Measurements from ENCODE around the gene ASAP2.
"Not testable (repeated sequence)": the region's sequence is repeated elsewhere in the genome, so short reads cannot be mapped to it uniquely, and the experiment has no call there.

The ASAP2 gene

GRCh38 chr2:9251154-9252001, 44.8 kb downstream of the ASAP2 start:
- no peak for DNase-seq (ENCODE audit: low spot score)

GRCh38 chr2:9252002-9252357, 45.4 kb downstream of the ASAP2 start:
- no peak for DNase-seq (ENCODE audit: low spot score)

- no peak for DNase-seq (ENCODE audit: low spot score)
Observed at GRCh38 chr2:9255416-9255815, 48.8 kb downstream of the ASAP2 start.

- no peak for DNase-seq (ENCODE audit: low spot score)
Observed at GRCh38 chr2:9256147-9256546, 49.5 kb downstream of the ASAP2 start.

- no peak for DNase-seq (ENCODE audit: low spot score)
Observed at GRCh38 chr2:9256570-9257043, 50.0 kb downstream of the ASAP2 start.

- no peak for DNase-seq (ENCODE audit: low spot score)
Observed at GRCh38 chr2:9258501-9258900, 51.9 kb downstream of the ASAP2 start.

- DNase-seq (ENCODE audit: low spot score), result no peak
Observed at GRCh38 chr2:9258953-9259399, 52.4 kb downstream of the ASAP2 start.

- no peak for DNase-seq (ENCODE audit: low spot score)
Observed at GRCh38 chr2:9260464-9260918, 53.9 kb downstream of the ASAP2 start.

- DNase-seq (ENCODE audit: low spot score), result no peak
Observed at GRCh38 chr2:9261231-9261883, 54.7 kb downstream of the ASAP2 start.

GRCh38 chr2:9262671-9263171, 56.1 kb downstream of the ASAP2 start:
- no peak for DNase-seq (ENCODE audit: low spot score)

- no peak for DNase-seq (ENCODE audit: low spot score)
Observed at GRCh38 chr2:9263428-9263827, 56.8 kb downstream of the ASAP2 start.

GRCh38 chr2:9264301-9264700, 57.7 kb downstream of the ASAP2 start:
- no peak for DNase-seq (ENCODE audit: low spot score)

- no peak for DNase-seq (ENCODE audit: low spot score)
Observed at GRCh38 chr2:9266711-9267110, 60.1 kb downstream of the ASAP2 start.

GRCh38 chr2:9267286-9267685, 60.7 kb downstream of the ASAP2 start:
- DNase-seq (ENCODE audit: low spot score), result not testable (repeated sequence)

GRCh38 chr2:9268301-9269080, 61.9 kb downstream of the ASAP2 start:
- DNase-seq (ENCODE audit: low spot score), result no peak

GRCh38 chr2:9269295-9269694, 62.7 kb downstream of the ASAP2 start:
- DNase-seq (ENCODE audit: low spot score), result no peak

GRCh38 chr2:9269695-9270360, 63.2 kb downstream of the ASAP2 start:
- no peak for DNase-seq (ENCODE audit: low spot score)

GRCh38 chr2:9271091-9271490, 64.5 kb downstream of the ASAP2 start:
- no peak for DNase-seq (ENCODE audit: low spot score)

GRCh38 chr2:9271691-9272090, 65.1 kb downstream of the ASAP2 start:
- no peak for DNase-seq (ENCODE audit: low spot score)

- DNase-seq (ENCODE audit: low spot score), result no peak
Observed at GRCh38 chr2:9273486-9274130, 67.0 kb downstream of the ASAP2 start.

GRCh38 chr2:9274701-9275343, 68.2 kb downstream of the ASAP2 start:
- DNase-seq (ENCODE audit: low spot score), result no peak
